Natural killer cell (primary cell): ENCODE results near the gene AOC3. TPM values are rescaled to one million over a fixed set of nuclear protein-coding genes. Genes with fewer than 3 reads are reported as not detected.
"Not testable (repeated sequence)": the region's sequence is repeated elsewhere in the genome, so short reads cannot be mapped to it uniquely, and the experiment has no call there.

Experiments used
- ATAC-seq, 3 donors: fragments of 150-1000 bp in 2 of 3; fragments of 200-7000 bp in 1 of 3; cut with Tn5 transposase; 1 replicate in 1 of 3; 2 replicates in 2 of 3; pipeline ENCODE4 v1.10.0; 2021; ENCODE audit warnings: mild to moderate bottlenecking in 2 of 3, moderate library complexity in 2 of 3
- DNase-seq, 2 donors: peaks; one replicate each; pipeline versions ENCODE4 v3.0.0 to v3.0.0-alpha.2; 2013 to 2021; ENCODE audit warnings: mixed read lengths in 1 of 2
- H3K27ac ChIP-seq: one replicate; pipeline ENCODE4 v1.5.1; 2013; ENCODE audit warnings: mild to moderate bottlenecking, low read length
- H3K27me3 ChIP-seq: one replicate; pipeline ENCODE4 v1.6.1; 2013; ENCODE audit warnings: low read length; ENCODE audit not compliant: control insufficient read depth, insufficient read depth
- H3K36me3 ChIP-seq: one replicate; pipeline ENCODE4 v1.6.1; 2013; ENCODE audit warnings: low read length; ENCODE audit not compliant: control insufficient read depth, insufficient read depth
- H3K4me1 ChIP-seq: one replicate; pipeline ENCODE4 v1.6.1; 2013; ENCODE audit warnings: low read length; ENCODE audit not compliant: control insufficient read depth, insufficient read depth
- H3K4me3 ChIP-seq: one replicate; pipeline ENCODE4 v1.5.1; 2013; ENCODE audit warnings: low read length
- H3K9me3 ChIP-seq: one replicate; pipeline ENCODE4 v1.6.1; 2013; ENCODE audit warnings: low read length; ENCODE audit not compliant: control insufficient read depth, insufficient read depth
- H3K27ac Mint-ChIP-seq, 2 donors: one replicate each; pipeline ENCODE4 v1.8.0; 2022; ENCODE audit warnings: mild to moderate bottlenecking in 2 of 2, mixed read lengths in 2 of 2, moderate library complexity in 1 of 2
- H3K27me3 Mint-ChIP-seq, 2 donors: one replicate each; pipeline ENCODE4 v1.8.0; 2022; ENCODE audit warnings: low read depth in 2 of 2, mixed read lengths in 2 of 2
- H3K36me3 Mint-ChIP-seq: one replicate; pipeline ENCODE4 v1.8.0; 2022; ENCODE audit warnings: mixed read lengths
- H3K4me1 Mint-ChIP-seq, 2 donors: one replicate each; pipeline ENCODE4 v1.8.0; 2022; ENCODE audit warnings: mixed read lengths in 2 of 2
- H3K4me3 Mint-ChIP-seq: one replicate; pipeline ENCODE4 v1.8.0; 2022; ENCODE audit warnings: mild to moderate bottlenecking, moderate library complexity, mixed read lengths
- H3K9me3 Mint-ChIP-seq, 2 donors: one replicate each; pipeline ENCODE4 v1.8.0; 2022; ENCODE audit warnings: mixed read lengths in 2 of 2
- CTCF ChIP-seq: fragments of 200-600 bp; IDR thresholded peaks from one replicate; pipeline ENCODE4 v1.8.0; 2022; ENCODE audit warnings: antibody characterized with exemption
- WGBS: methylation state at CpG from one replicate; pipeline ENCODE4 v1.1.7; 2013; ENCODE audit warnings: missing lambda C conversion rate; ENCODE audit not compliant: insufficient coverage; 5-methylcytosine and 5-hydroxymethylcytosine counted together
- intact Hi-C: fragments of 100-400 bp; cut with micrococcal nuclease; formaldehyde crosslinking; loops from one replicate; pipeline ENCODE4 v1.14.2; 2022
- total RNA-seq, 4 donors: library from RNA; stranded (reverse); fragments of 120-200 nt in 1 of 4; gene quantifications; one replicate each; pipeline versions ENCODE4 v1.2.3 to v1.2.4, GENCODE V29; 2013 to 2022

The AOC3 gene
- total RNA-seq, 3 donors from 2014 or later (not counting 1 experiment from before 2014, with no cell fraction given), result 0.52 to 1.0 (median 0.73) TPM

GRCh38 chr17:42865638-42866094 is 14.7 kb downstream of the AOC3 start:
- Histone ChIP-seq H3K4me1 (no peaks in the 10 kb centered on the region), H3K36me3 (no peaks in the 10 kb centered on the region), H3K27me3 (no peaks in the 10 kb centered on the region), H3K4me3 (no peak overlapping the region), H3K27ac (no peak overlapping the region), H3K9me3 (no peaks in the 10 kb centered on the region)
- Mint-ChIP-seq H3K27me3 (peaks cover 13 to 14% of the 10 kb centered on the region in 2 donors), H3K4me3 (no peak overlapping the region), H3K9me3 (no peaks in the 10 kb centered on the region), H3K27ac (no peak overlapping the region), H3K4me1 (no peaks in the 10 kb centered on the region), H3K36me3 (no peaks in the 10 kb centered on the region)
- DNase-seq (no peak), ATAC-seq (no peak)
- intact Hi-C loops, result no loop called here
- WGBS, result 87% methylated on average over 7 of the region's 7 CpGs
- TF ChIP-seq CTCF, result no peak

DNA sequence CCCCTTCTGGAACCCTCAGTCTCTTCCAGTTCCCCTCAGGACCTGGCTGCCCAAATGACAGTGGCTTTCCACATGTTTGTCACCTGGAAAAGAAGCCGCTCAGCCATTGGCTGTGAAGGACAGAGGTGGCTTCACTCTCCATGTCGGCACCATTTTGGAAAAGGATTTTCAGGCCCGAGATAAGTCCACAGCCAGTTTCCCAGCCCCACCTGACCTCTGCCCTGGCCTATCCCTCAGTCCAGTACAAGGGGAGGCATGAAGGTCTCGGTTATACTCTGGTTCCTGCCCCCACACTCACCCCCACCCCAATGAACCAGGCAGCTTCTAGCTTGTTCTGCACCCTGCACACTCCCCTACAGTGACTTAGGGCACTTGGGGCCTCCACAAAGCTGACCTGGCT is 15.2 kb downstream of the AOC3 start:
- no peak overlapping the region for H3K27ac ChIP-seq
- no peaks in the 10 kb centered on the region for H3K4me1 ChIP-seq
- H3K9me3 ChIP-seq, result no peaks in the 10 kb centered on the region
- DNase-seq (no peak), ATAC-seq (no peak)
- no peaks in the 10 kb centered on the region for H3K36me3 Mint-ChIP-seq
- H3K36me3 ChIP-seq, result no peaks in the 10 kb centered on the region
- TF ChIP-seq CTCF, result no peak
- H3K27me3 ChIP-seq, result no peaks in the 10 kb centered on the region
- H3K4me3 Mint-ChIP-seq, result no peak overlapping the region
- H3K27me3 Mint-ChIP-seq, result peaks cover 13 to 14% of the 10 kb centered on the region in 2 donors
- 83% methylated on average over 4 of the region's 4 CpGs for WGBS
- H3K4me1 Mint-ChIP-seq, result no peaks in the 10 kb centered on the region
- H3K27ac Mint-ChIP-seq, result no peak overlapping the region
- intact Hi-C loops, result no loop called here
- H3K9me3 Mint-ChIP-seq, result no peaks in the 10 kb centered on the region
- no peak overlapping the region for H3K4me3 ChIP-seq

- no peaks in the 10 kb centered on the region for H3K36me3 ChIP-seq
- no peak overlapping the region for H3K4me3 Mint-ChIP-seq
- DNase-seq (no peak), ATAC-seq (no peak)
- H3K36me3 Mint-ChIP-seq, result no peaks in the 10 kb centered on the region
- no peak overlapping the region for H3K27ac Mint-ChIP-seq
- intact Hi-C loops, result no loop called here
- WGBS, result 77% methylated on average over 9 of the region's 12 CpGs
- H3K27ac ChIP-seq, result no peak overlapping the region
- no peaks in the 10 kb centered on the region for H3K9me3 Mint-ChIP-seq
- H3K4me3 ChIP-seq, result no peak overlapping the region
- H3K27me3 ChIP-seq, result no peaks in the 10 kb centered on the region
- H3K9me3 ChIP-seq, result no peaks in the 10 kb centered on the region
- H3K4me1 Mint-ChIP-seq, result no peaks in the 10 kb centered on the region
- peaks cover 14 to 16% of the 10 kb centered on the region in 2 donors for H3K27me3 Mint-ChIP-seq
- no peak for TF ChIP-seq CTCF
- no peaks in the 10 kb centered on the region for H3K4me1 ChIP-seq
Observed at GRCh38 chr17:42866631-42867575, 15.9 kb downstream of the AOC3 start.

DNA sequence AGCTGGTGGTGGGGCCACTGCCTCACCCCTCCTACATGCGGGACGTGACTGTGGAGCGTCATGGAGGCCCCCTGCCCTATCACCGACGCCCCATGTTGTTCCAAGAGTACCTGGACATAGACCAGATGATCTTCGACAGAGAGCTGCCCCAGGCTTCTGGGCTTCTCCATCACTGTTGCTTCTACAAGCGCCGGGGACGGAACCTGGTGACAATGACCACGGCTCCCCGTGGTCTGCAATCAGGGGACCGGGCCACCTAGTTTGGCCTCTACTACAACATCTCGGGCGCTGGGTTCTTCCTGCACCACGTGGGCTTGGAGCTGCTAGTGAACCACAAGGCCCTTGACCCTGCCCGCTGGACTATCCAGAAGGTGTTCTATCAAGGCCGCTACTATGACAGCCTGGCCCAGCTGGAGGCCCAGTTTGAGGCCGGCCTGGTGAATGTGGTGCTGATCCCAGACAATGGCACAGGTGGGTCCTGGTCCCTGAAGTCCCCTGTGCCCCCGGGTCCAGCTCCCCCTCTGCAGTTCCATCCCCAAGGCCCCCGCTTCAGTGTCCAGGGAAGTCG is 16.8 kb downstream of the AOC3 start:
- H3K36me3 ChIP-seq, H3K27me3 ChIP-seq, H3K27ac Mint-ChIP-seq, DNase-seq, H3K9me3 Mint-ChIP-seq, intact Hi-C loops, ATAC-seq, H3K9me3 ChIP-seq, H3K4me1 Mint-ChIP-seq, H3K4me3 ChIP-seq, H3K36me3 Mint-ChIP-seq, H3K27ac ChIP-seq, H3K4me1 ChIP-seq, H3K4me3 Mint-ChIP-seq: not testable (repeated sequence)
- whole genome bisulfite sequencing, result 93% methylated on average over 18 of the region's 21 CpGs
- H3K27me3 Mint-ChIP-seq, result peaks cover 14 to 16% of the 10 kb centered on the region in 2 donors
